GM23338 (cell line): ENCODE data around the gene CMSS1. TPM values are rescaled to one million over a fixed set of nuclear protein-coding genes. Genes with fewer than 3 reads are reported as not detected.

ENCODE experiments used
- ATAC-seq: fragments of 200-7000 bp; cut with Tn5 transposase; 3 replicates; pipeline ENCODE4 v1.9.1; 2020
- DNase-seq: peaks from one replicate; pipeline ENCODE4 v3.0.0-alpha.2; 2015; ENCODE audit warnings: low spot score
- H2AFZ ChIP-seq: fragments of 200-600 bp; sonication (generic); 2 replicates; pipeline ENCODE4 v1.8.0; 2016; ENCODE audit warnings: antibody characterized with exemption, mild to moderate bottlenecking, moderate library complexity
- H3F3A ChIP-seq: fragments of 200-600 bp; sonication (generic); replicated peaks from 2 replicates; pipeline ENCODE4 v1.8.0; 2017; ENCODE audit warnings: antibody characterized with exemption, mixed run types, low read depth
- H3K27ac ChIP-seq: fragments of 200-600 bp; sonication (generic); 2 replicates; pipeline ENCODE4 v1.6.1; 2016; ENCODE audit warnings: low read depth
- H3K27me3 ChIP-seq: fragments of 200-600 bp; sonication (generic); 2 replicates; pipeline ENCODE4 v1.8.0; 2016; ENCODE audit warnings: mild to moderate bottlenecking, mixed run types, moderate library complexity; ENCODE audit not compliant: insufficient read depth
- H3K36me3 ChIP-seq: fragments of 200-600 bp; sonication (generic); 2 replicates; pipeline ENCODE4 v1.8.0; 2016; ENCODE audit warnings: mild to moderate bottlenecking; ENCODE audit not compliant: insufficient read depth
- H3K4me1 ChIP-seq: fragments of 200-600 bp; sonication (generic); 2 replicates; pipeline ENCODE4 v1.8.0; 2016; ENCODE audit warnings: mild to moderate bottlenecking, moderate library complexity; ENCODE audit not compliant: insufficient read depth
- H3K4me2 ChIP-seq: fragments of 200-600 bp; sonication (generic); 2 replicates; pipeline ENCODE4 v1.7.1; 2017; ENCODE audit warnings: mixed run types
- H3K4me3 ChIP-seq: fragments of 200-600 bp; sonication (generic); 2 replicates; pipeline ENCODE4 v1.6.1; 2016; ENCODE audit warnings: mixed run types
- H3K79me2 ChIP-seq: fragments of 200-600 bp; sonication (generic); replicated peaks from 2 replicates; pipeline ENCODE4 v1.8.0; 2017; ENCODE audit warnings: mild to moderate bottlenecking; ENCODE audit not compliant: insufficient read depth
- H3K9me2 ChIP-seq: fragments of 200-600 bp; sonication (generic); 2 replicates; pipeline ENCODE4 v1.8.0; 2017; ENCODE audit not compliant: insufficient read depth
- H4K20me1 ChIP-seq: fragments of 200-600 bp; sonication (generic); replicated peaks from 2 replicates; pipeline ENCODE4 v1.8.0; 2017; ENCODE audit warnings: mild to moderate bottlenecking; ENCODE audit not compliant: insufficient read depth
- H3K27ac Mint-ChIP-seq: 2 replicates; pipeline ENCODE4 v1.8.0; 2020; ENCODE audit warnings: inconsistent platforms, mild to moderate bottlenecking, moderate library complexity, mixed read lengths
- H3K27me3 Mint-ChIP-seq: 3 replicates; pipeline ENCODE4 v1.8.0; 2022; ENCODE audit warnings: low read depth, mild to moderate bottlenecking, moderate library complexity, mixed read lengths, inconsistent platforms; ENCODE audit not compliant: insufficient read depth, poor library complexity
- H3K36me3 Mint-ChIP-seq: 3 replicates; pipeline ENCODE4 v1.8.0; 2021; ENCODE audit warnings: low read depth, mild to moderate bottlenecking, inconsistent platforms, moderate library complexity, mixed read lengths
- H3K4me1 Mint-ChIP-seq: 3 replicates; pipeline ENCODE4 v1.8.0; 2020; ENCODE audit warnings: mild to moderate bottlenecking, inconsistent platforms, mixed read lengths
- H3K4me3 Mint-ChIP-seq: 3 replicates; pipeline ENCODE4 v1.8.0; 2021; ENCODE audit warnings: moderate library complexity, mild to moderate bottlenecking, inconsistent platforms, mixed read lengths
- H3K9me3 Mint-ChIP-seq: 3 replicates; pipeline ENCODE4 v1.8.0; 2020; ENCODE audit warnings: moderate library complexity, mild to moderate bottlenecking, inconsistent platforms, mixed read lengths
- CREB1 ChIP-seq: fragments of 250-450 bp; sonication (Bioruptor Pico); IDR thresholded peaks from 2 replicates; pipeline ENCODE4 v1.5.0; 2020; ENCODE audit warnings: low read depth, mild to moderate bottlenecking, moderate library complexity
- EZH2 ChIP-seq: fragments of 200-600 bp; sonication (generic); IDR thresholded peaks from one replicate; pipeline ENCODE4 v1.8.0; 2017; ENCODE audit warnings: antibody characterized with exemption, mild to moderate bottlenecking, low read depth; ENCODE audit not compliant: unreplicated experiment
- EZH2phosphoT487 ChIP-seq: fragments of 200-600 bp; sonication (generic); IDR thresholded peaks from one replicate; pipeline ENCODE4 v1.8.1; 2018; ENCODE audit warnings: antibody characterized with exemption; ENCODE audit not compliant: unreplicated experiment
- JUNB ChIP-seq: IDR thresholded peaks from one replicate; pipeline ENCODE4 v1.6.1; 2016; ENCODE audit warnings: antibody characterized with exemption; ENCODE audit not compliant: unreplicated experiment
- NANOG ChIP-seq: IDR thresholded peaks from 2 replicates; pipeline ENCODE4 v1.6.1; 2016; ENCODE audit warnings: antibody characterized with exemption, borderline replicate concordance
- POLR2AphosphoS5 ChIP-seq: IDR thresholded peaks from 2 replicates; pipeline ENCODE4 v1.6.1; 2016; ENCODE audit warnings: antibody characterized with exemption, low read depth
- STAT1 ChIP-seq: IDR thresholded peaks from one replicate; pipeline ENCODE4 v1.6.1; 2016; ENCODE audit warnings: antibody characterized with exemption; ENCODE audit not compliant: unreplicated experiment
- ZNF114 ChIP-seq: fragments of 250-450 bp; sonication (Bioruptor Pico); IDR thresholded peaks from 2 replicates; pipeline ENCODE4 v1.5.0; 2020; ENCODE audit warnings: mild to moderate bottlenecking, moderate library complexity
- ZNF331 ChIP-seq: fragments of 250-450 bp; sonication (Bioruptor Pico); IDR thresholded peaks from 2 replicates; pipeline ENCODE4 v1.5.0; 2020; ENCODE audit warnings: low read depth, mild to moderate bottlenecking, moderate library complexity
- polyA plus RNA-seq: library from polyadenylated mRNA; unstranded; fragments of >200 nt; fragmentation: Nextera tagmentation; extraction: Ambion mirVana; gene quantifications from 2 replicates; pipeline ENCODE4 v1.2.1, GENCODE V29; 2016
- total RNA-seq: library from RNA; depleted of rRNA; stranded (reverse); fragments of >200 nt; shearing (Covaris generic); gene quantifications from 2 replicates; pipeline ENCODE4 v1.2.3, GENCODE V29; 2014
- TF ChIP-seq, protein P1 (sequence below), 2 experiments: fragments of 200-600 bp in 1 of 2; sonication (generic) in 1 of 2; conservative IDR thresholded peaks; 2 replicates each; pipeline versions ENCODE4 v1.5.1 to v1.6.1; 2016 to 2017; ENCODE audit warnings: antibody characterized with exemption in 2 of 2, low read depth in 2 of 2, mild to moderate bottlenecking in 2 of 2, moderate library complexity in 1 of 2
- TF ChIP-seq, protein P2 (sequence below): IDR thresholded peaks from 2 replicates; pipeline ENCODE4 v1.6.1; 2016; ENCODE audit warnings: antibody characterized with exemption
- TF ChIP-seq, protein P3 (sequence below): IDR thresholded peaks from one replicate; pipeline ENCODE4 v1.6.1; 2018; ENCODE audit warnings: antibody characterized with exemption; ENCODE audit not compliant: unreplicated experiment

CMSS1 gene
- total and polyA plus RNA-seq, 2 experiments from 2014 or later = 39.4 to 187 TPM

DNA sequence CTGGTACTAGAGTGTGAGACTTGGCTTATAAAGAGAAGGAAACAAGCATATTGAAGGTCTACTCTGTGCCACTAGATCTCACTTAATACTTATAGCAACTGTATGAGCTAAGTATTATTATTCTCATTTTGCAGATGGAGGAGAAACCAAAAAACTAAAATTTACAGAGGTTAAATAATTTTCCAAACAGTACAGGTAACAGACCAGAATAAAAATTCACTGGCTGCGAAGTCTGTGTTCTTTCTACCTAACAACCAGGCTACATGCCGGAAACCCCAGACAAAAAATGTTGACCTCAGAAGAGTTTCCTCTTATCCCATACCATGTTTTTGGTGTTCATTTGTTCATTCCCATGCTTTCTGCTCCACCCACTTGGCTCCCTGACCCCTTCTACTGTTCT, 46.6 kb downstream of the CMSS1 start:
- H3K27ac Mint-ChIP-seq = no peak overlapping the region
- no peak overlapping the region for H3K4me3 Mint-ChIP-seq
- Histone ChIP-seq H3F3A (no peaks in the 10 kb centered on the region), H3K4me3 (no peak overlapping the region), H3K79me2 (peaks cover 13% of the 10 kb centered on the region; the same call in 1 of the 2 replicates), H3K36me3 (no peaks in the 10 kb centered on the region), H3K9me2 (no peaks in the 10 kb centered on the region), H3K4me2 (no peak overlapping the region), H4K20me1 (peaks cover 45% of the 10 kb centered on the region), H3K27ac (no peak overlapping the region), H3K27me3 (peaks cover 28% of the 10 kb centered on the region), H2AFZ (no peak overlapping the region), H3K4me1 (no peaks in the 10 kb centered on the region)
- ATAC-seq (no peak), DNase-seq (no peak)
- peaks cover 23% of the 10 kb centered on the region; the same call in 2 of the 3 replicates for H3K4me1 Mint-ChIP-seq
- H3K27me3 Mint-ChIP-seq = peaks cover 8% of the 10 kb centered on the region
- TF ChIP-seq POLR2AphosphoS5 (no peak), EZH2phosphoT487 (no peak), EZH2 (no peak)
- peaks cover 8% of the 10 kb centered on the region; the same call in 2 of the 3 replicates for H3K36me3 Mint-ChIP-seq
- no peaks in the 10 kb centered on the region for H3K9me3 Mint-ChIP-seq

DNA sequence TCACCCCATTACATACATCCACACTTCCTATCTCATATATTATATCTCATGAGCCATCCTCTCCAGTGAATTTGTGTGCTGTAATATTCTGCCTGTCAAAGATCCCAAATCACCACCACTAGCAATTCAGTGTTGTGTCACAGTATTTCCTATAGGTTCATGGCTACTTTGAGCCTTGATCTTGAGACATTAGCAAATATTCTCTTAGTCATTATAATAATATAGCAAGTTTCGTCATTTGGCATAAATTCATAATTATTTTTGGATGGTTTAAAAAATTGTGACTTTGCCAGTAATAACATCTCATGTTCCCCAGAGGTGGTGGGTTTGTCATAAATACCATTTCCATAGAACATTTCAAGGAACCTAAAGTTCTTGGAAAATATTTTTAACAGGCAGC, 47.7 kb downstream of the CMSS1 start:
- Mint-ChIP-seq H3K36me3 (peaks cover 8% of the 10 kb centered on the region; the same call in 2 of the 3 replicates), H3K27me3 (peaks cover 10% of the 10 kb centered on the region), H3K9me3 (no peaks in the 10 kb centered on the region), H3K4me3 (no peak overlapping the region), H3K4me1 (peaks cover 23% of the 10 kb centered on the region; the same call in 2 of the 3 replicates), H3K27ac (no peak overlapping the region)
- no peaks in the 10 kb centered on the region for H3K36me3 ChIP-seq
- no peaks in the 10 kb centered on the region for H3F3A ChIP-seq
- H3K27me3 ChIP-seq = peaks cover 38% of the 10 kb centered on the region
- H3K4me3 ChIP-seq = no peak overlapping the region
- no peak for ATAC-seq
- H3K79me2 ChIP-seq = peaks cover 13% of the 10 kb centered on the region; the same call in 1 of the 2 replicates
- H3K4me1 ChIP-seq = no peaks in the 10 kb centered on the region
- H3K4me2 ChIP-seq = no peak overlapping the region
- peaks cover 52% of the 10 kb centered on the region for H4K20me1 ChIP-seq
- DNase-seq = no peak
- no peak overlapping the region for H2AFZ ChIP-seq
- no peaks in the 10 kb centered on the region for H3K9me2 ChIP-seq
- no peak overlapping the region for H3K27ac ChIP-seq
- TF ChIP-seq, protein P1, sequence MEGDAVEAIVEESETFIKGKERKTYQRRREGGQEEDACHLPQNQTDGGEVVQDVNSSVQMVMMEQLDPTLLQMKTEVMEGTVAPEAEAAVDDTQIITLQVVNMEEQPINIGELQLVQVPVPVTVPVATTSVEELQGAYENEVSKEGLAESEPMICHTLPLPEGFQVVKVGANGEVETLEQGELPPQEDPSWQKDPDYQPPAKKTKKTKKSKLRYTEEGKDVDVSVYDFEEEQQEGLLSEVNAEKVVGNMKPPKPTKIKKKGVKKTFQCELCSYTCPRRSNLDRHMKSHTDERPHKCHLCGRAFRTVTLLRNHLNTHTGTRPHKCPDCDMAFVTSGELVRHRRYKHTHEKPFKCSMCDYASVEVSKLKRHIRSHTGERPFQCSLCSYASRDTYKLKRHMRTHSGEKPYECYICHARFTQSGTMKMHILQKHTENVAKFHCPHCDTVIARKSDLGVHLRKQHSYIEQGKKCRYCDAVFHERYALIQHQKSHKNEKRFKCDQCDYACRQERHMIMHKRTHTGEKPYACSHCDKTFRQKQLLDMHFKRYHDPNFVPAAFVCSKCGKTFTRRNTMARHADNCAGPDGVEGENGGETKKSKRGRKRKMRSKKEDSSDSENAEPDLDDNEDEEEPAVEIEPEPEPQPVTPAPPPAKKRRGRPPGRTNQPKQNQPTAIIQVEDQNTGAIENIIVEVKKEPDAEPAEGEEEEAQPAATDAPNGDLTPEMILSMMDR (conservative IDR thresholded peaks at IDR 0.05; ENCODE audit: low read depth in 2 of 2) = no peak
- no peak for TF ChIP-seq ZNF331
- TF ChIP-seq CREB1 (CRISPR knock-in tag) = no peak
- no peak for TF ChIP-seq STAT1
- no peak for TF ChIP-seq JUNB
- TF ChIP-seq ZNF114 = no peak
- TF ChIP-seq, protein P2, sequence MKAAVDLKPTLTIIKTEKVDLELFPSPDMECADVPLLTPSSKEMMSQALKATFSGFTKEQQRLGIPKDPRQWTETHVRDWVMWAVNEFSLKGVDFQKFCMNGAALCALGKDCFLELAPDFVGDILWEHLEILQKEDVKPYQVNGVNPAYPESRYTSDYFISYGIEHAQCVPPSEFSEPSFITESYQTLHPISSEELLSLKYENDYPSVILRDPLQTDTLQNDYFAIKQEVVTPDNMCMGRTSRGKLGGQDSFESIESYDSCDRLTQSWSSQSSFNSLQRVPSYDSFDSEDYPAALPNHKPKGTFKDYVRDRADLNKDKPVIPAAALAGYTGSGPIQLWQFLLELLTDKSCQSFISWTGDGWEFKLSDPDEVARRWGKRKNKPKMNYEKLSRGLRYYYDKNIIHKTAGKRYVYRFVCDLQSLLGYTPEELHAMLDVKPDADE = no peak
- no peak for TF ChIP-seq EZH2
- TF ChIP-seq EZH2phosphoT487 = no peak
- TF ChIP-seq, protein P3, sequence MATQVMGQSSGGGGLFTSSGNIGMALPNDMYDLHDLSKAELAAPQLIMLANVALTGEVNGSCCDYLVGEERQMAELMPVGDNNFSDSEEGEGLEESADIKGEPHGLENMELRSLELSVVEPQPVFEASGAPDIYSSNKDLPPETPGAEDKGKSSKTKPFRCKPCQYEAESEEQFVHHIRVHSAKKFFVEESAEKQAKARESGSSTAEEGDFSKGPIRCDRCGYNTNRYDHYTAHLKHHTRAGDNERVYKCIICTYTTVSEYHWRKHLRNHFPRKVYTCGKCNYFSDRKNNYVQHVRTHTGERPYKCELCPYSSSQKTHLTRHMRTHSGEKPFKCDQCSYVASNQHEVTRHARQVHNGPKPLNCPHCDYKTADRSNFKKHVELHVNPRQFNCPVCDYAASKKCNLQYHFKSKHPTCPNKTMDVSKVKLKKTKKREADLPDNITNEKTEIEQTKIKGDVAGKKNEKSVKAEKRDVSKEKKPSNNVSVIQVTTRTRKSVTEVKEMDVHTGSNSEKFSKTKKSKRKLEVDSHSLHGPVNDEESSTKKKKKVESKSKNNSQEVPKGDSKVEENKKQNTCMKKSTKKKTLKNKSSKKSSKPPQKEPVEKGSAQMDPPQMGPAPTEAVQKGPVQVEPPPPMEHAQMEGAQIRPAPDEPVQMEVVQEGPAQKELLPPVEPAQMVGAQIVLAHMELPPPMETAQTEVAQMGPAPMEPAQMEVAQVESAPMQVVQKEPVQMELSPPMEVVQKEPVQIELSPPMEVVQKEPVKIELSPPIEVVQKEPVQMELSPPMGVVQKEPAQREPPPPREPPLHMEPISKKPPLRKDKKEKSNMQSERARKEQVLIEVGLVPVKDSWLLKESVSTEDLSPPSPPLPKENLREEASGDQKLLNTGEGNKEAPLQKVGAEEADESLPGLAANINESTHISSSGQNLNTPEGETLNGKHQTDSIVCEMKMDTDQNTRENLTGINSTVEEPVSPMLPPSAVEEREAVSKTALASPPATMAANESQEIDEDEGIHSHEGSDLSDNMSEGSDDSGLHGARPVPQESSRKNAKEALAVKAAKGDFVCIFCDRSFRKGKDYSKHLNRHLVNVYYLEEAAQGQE = no peak
- TF ChIP-seq NANOG = no peak
- no peak for TF ChIP-seq POLR2AphosphoS5
